Activated CD8-positive, alpha-beta memory T cell treated with anti-CD3 and anti-CD28 coated beads for 1 hour (primary cell): ENCODE measurements around the gene HMGN1.
"Not testable (repeated sequence)": the region's sequence is repeated elsewhere in the genome, so short reads cannot be mapped to it uniquely, and the experiment has no call there.

ENCODE experiments used
- DNase-seq, 2 donors: peaks; one replicate each; pipeline ENCODE4 v3.0.0-alpha.2; 2020; ENCODE audit warnings: low read depth in 1 of 2; ENCODE audit errors: extremely low read depth in 1 of 2

The HMGN1 gene

DNA sequence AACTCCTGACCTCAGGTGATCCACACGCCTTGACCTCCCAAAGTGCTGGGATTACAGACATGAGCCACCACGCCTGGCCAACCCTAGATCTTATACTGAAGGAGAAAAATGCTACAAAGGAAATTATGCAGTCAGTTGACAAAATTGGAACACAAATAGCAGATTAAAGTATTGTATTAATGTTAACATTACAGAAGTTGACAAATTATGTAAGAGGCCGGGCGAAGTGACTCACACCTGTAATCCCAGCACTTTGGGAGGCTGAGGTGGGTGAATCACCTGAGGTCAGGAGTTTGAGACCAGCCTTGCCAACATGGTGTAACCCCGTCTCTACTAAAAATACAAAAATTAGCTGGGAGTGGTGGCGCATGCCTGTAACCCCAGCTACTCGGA lies 21.0 kb upstream of the HMGN1 start:
- not testable (repeated sequence) for DNase-seq

- no peak for DNase-seq
These were observed 18.9 kb upstream of the HMGN1 start for GRCh38 chr21:39367783-39368182.

DNA sequence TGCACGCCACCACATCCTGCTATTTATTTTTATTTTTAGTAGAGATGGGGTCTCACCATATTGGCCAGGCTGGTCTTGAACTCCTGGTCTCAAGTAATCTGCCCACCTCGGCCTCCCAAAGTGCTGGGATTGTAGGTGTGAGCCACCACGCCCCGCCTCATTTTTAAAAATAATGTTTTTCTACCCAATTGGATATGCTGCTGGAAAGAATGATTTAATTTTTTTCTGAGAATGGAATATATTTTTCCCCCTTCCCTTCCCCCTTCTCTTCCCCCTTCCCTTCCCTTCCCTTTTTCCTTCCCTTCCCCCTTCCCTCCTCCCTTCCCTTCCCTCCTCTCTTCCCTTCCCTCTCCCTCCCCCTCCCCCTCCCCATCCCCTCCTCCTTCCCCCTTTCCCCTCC lies 17.7 kb upstream of the HMGN1 start:
- no peak for DNase-seq

DNA sequence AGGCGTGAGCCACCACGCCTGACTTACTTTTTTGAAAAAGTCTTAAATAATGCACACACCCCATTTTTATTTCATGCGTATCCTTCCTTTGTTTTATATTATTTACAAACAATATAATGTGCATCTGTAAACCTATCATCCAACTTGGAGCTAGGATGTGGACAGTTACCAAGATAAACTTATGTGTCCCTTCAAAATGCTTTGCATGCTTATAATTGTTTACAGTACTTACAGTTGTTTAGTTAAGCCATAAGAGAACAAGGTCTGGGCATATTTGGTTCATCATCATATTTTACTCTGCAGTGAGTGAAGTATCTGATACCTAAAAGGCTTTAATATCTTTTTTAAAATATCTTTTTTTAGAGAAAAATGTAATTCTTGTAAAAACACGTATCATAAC lies 16.1 kb upstream of the HMGN1 start:
- DNase-seq: no peak

GRCh38 chr21:39363607-39364555 lies 15.0 kb upstream of the HMGN1 start:
- DNase-seq: no peak

- DNase-seq: no peak
These were observed 13.8 kb upstream of the HMGN1 start for GRCh38 chr21:39362733-39363132.

DNA sequence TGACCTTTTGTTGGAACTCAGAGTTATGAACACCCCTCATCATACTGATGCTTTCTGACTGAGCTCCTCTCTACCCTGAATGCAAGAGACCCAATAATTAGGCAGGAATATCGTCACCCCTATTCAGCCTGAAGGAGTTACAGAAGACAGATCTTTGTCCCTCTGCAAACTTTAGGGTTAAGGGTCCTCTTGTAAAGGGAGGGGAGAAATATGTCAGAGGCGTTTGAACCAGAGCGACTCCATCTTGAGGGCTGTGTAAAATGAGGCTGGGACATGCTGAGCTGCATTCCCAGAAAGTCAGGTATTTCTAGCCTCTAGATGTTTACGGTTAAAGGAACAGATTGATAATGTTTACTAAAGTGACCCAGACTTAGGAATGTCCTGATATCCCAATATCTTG lies 10.5 kb upstream of the HMGN1 start:
- DNase-seq: no peak

GRCh38 chr21:39353295-39353694 lies 4.4 kb upstream of the HMGN1 start:
- DNase-seq: no peak

- no peak for DNase-seq
These were observed 1.5 kb upstream of the HMGN1 start for GRCh38 chr21:39350094-39351005.

- peak; percentile 90 to 95 for DNase-seq
These were observed 564 bp upstream of the HMGN1 start for GRCh38 chr21:39349211-39350093.

DNA sequence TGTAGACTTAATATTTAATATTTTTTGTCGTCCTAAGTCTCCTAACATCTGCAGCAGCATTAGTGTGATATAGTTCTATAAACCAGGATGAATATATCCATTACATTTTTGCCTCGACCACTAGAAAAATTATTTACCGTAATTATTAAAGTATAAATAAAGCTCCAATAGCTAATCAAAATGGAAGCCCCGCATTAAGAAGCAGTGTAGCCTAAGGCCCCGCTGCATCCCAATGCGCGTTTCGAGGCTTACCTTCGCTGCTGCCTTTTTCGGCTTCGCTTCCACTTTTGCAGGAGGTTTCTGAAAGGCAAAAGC lies 891 bp downstream of the HMGN1 start:
- no peak for DNase-seq

DNA sequence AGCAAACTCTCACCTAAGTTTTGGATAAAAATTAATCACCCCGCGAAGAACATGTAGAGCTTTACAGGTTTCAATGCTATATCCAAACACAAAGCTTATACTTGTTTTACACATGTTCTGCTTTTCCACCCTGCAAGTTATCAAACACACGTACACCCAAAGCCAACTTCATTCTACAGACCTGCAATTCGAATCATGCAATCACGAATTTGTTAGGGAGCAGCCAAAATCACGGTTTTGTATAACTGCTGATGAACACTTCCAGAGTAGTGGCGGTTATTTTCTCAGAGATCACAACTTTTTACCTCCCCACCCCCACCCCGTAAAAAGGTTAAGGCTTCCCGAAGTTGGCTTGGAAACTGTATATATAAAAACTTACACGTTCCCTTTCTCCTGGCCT lies 1.4 kb downstream of the HMGN1 start:
- no peak for DNase-seq

DNA sequence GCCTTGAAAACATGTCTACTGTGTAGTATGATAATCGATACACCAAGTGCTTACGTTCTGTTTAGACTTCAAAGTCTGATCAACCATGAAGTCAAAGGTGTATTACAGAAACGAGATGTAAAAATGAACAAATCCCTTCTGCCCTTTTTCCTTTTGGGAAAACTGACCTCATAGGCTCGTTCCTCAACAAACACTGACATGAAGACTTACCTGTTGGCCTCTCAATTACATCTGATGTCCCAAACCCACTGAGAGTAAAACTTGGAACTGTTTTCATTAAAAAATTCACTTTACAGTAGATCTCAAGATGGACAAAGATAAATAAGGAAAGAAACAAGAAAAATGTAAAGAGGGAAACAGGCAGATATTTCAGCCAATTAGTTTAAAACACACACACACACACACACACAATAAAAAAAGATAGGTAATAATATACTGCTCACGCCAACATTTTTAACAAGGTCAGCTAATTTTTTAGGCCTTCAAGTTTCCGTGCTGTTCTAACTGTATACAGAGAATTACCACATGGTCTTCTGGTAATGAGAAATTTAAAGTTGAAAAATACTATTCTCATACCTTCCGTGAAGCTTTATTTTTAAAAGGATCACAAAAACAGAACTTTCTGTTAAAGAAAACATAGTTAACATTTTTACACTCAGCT lies 2.1 kb downstream of the HMGN1 start:
- DNase-seq: no peak

DNA sequence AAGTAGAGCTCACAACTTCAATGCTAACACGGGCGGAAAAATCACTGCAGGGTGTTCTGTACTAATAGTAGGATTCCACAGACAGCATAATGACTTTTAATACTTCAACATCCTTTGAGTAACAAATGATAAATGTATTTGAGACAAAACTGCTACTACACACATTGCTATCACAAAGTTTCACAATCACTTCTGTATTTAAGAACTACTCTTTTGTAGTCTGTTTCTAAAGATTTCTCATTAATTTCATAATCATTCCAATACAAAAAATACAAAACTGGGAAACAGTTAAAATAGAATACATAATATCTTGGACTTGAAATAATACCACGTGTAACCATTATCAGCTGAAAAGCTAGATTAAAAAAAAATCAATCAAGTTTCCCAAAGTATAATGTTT lies 2.7 kb downstream of the HMGN1 start:
- DNase-seq: no peak

DNA sequence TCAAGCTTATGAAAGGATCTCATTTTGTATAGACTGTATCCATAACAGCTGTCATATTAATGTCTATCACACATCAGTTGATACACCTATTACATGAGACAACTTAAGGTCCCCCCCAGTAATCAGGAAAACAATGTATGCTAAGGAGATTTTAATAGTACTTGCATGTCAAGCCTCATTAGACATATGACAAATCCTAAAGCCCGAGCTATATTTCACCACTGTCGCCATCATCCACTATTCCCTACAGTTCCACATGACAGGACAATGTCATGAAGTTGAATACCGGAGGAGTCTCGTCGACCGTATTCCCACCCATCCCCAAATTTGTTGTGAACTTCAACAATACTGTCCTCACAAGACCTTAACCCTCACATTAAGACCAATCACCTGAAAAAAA lies 3.4 kb downstream of the HMGN1 start:
- DNase-seq: no peak

DNA sequence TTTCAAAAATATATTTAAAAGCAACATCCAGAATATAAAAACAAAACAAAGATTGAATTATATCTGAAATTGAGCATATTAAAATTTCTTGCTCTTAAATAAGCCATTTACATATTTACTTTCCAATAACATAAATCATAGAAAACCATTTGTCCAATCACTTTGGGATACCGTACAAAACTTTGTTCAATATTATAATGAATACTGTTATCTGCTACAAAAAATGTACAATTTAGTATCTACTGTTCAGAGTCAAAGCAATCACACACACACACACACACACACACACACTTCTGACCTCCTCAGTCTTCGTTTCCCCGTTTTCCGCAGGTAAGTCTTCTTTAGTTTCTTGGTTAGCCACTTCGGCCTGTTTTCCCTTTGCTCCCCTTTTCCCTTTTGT lies 4.0 kb downstream of the HMGN1 start:
- DNase-seq: no peak

DNA sequence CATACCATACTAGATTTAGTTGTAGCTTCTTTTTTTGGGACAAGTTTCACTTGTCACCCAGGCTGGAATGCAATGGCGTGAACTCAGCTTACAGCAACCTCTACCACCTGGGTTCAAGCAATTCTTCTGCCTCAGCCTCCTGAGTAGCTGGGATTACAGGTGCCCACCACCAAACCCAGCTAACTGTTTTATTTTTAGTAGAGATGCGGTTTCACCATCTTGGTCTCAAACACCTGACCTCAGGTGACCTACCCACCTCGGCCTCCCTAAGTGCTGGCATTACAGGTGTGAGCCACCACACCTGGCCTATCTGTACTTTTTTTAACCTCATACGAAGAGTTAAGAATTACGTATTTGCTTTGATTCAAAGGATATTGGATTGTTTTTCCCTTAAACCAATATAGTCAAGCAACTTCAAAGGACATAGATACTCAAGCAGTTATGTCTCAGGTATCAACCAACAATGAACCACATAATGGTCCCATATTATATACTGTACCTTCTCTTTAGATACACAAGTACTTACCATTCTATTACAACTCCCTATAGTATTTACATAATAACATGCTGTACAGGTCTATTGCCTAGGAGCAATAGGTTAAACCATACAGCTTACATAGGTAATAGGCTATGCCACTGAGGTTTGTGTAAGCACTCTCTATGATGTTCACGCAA lies 7.5 kb downstream of the HMGN1 start:
- DNase-seq: no peak

- no peak for DNase-seq
These were observed 8.2 kb downstream of the HMGN1 start for GRCh38 chr21:39340687-39341086.

GRCh38 chr21:39339231-39339630 lies 9.7 kb downstream of the HMGN1 start:
- DNase-seq: no peak

DNA sequence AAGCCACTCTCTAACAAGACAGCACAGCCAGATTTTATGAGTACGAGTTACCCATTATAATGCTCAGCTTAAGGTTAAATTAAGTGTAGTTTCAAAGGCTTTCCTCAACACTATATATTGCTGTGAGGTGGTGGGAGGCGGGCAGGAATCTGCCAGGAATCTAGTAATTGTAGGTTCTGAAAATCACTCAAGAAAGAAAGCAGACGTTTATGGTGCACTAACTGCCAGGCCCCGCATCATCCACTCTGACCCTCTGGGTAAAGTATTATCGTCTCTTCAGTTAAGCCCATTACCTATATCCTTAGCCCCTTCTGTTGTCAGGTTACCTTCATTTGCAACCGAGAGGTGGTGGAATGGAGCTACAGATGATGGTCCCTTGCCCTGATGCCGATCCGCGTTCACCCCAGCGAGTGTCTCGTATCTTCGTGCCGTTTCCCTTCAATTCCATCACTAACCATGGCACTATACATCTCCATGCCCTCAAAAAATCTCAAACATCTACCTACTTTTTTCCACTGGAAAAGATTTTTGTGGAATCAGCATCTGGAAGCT lies 12.4 kb downstream of the HMGN1 start:
- DNase-seq: no peak
